Measurements from ENCODE around the gene ELP2.

The ELP2 gene

DNA sequence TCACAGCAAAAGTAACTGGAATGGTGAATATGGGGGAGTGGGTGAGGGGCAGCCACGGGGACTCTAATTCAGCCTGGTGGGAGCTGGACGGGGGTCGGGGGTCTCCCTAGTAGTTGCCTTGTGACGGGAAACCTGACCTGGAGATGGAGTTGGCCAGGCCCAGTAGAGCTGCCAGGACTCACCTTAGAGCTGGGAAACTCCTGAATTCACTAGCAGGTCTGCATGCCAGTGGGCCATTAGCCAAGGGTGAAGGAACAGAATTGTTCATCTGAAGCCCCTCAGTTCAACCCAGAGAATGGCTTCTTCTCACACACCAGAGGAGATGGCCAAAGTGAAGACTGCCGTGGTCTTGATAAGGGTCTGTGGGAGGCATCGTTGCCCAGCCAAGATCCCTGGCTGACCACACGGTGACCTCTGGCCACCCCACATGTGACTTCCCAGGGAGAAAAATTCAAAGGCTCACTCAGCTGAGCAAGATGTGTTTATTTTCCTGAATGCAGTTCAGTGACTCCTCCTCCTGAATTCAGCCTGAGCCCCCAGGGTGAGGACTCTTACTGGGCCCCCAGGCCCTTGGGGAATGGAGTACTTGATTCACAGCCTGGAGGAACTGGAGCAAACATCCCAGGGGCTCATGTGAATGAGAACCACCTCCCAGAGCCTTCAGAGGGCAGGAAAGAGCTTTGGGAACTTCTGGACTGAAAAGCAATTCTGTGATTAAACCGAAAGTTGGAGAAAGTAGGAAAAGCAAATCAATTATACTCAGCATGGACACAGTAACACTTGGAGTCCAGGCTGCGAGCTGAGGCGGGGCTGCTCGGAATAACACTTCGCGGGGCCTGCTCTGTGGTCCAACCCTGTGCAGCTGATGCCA, 82.8 kb downstream of the ELP2 start:
- TF ChIP-seq ZNF8 (CRISPR knock-in tag; IDR thresholded peaks at IDR 0.05): no peak
- no peak for TF ChIP-seq ARNTL (CRISPR knock-in tag; IDR thresholded peaks at IDR 0.05; ENCODE audit: borderline replicate concordance, low read depth)
- no peak for TF ChIP-seq ZNF565 (CRISPR knock-in tag; conservative IDR thresholded peaks at IDR 0.05; ENCODE audit: low read depth)
- TF ChIP-seq SNAI2 (CRISPR knock-in tag; IDR thresholded peaks at IDR 0.05): no peak
- no peak for TF ChIP-seq ZNF70 (CRISPR knock-in tag; IDR thresholded peaks at IDR 0.05)
- TF ChIP-seq CSDC2 (CRISPR knock-in tag; IDR thresholded peaks at IDR 0.05): no peak
- TF ChIP-seq, protein P1, sequence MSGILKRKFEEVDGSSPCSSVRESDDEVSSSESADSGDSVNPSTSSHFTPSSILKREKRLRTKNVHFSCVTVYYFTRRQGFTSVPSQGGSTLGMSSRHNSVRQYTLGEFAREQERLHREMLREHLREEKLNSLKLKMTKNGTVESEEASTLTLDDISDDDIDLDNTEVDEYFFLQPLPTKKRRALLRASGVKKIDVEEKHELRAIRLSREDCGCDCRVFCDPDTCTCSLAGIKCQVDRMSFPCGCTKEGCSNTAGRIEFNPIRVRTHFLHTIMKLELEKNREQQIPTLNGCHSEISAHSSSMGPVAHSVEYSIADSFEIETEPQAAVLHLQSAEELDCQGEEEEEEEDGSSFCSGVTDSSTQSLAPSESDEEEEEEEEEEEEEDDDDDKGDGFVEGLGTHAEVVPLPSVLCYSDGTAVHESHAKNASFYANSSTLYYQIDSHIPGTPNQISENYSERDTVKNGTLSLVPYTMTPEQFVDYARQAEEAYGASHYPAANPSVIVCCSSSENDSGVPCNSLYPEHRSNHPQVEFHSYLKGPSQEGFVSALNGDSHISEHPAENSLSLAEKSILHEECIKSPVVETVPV (CRISPR knock-in tag; IDR thresholded peaks at IDR 0.05): no peak
- TF ChIP-seq, protein P2, sequence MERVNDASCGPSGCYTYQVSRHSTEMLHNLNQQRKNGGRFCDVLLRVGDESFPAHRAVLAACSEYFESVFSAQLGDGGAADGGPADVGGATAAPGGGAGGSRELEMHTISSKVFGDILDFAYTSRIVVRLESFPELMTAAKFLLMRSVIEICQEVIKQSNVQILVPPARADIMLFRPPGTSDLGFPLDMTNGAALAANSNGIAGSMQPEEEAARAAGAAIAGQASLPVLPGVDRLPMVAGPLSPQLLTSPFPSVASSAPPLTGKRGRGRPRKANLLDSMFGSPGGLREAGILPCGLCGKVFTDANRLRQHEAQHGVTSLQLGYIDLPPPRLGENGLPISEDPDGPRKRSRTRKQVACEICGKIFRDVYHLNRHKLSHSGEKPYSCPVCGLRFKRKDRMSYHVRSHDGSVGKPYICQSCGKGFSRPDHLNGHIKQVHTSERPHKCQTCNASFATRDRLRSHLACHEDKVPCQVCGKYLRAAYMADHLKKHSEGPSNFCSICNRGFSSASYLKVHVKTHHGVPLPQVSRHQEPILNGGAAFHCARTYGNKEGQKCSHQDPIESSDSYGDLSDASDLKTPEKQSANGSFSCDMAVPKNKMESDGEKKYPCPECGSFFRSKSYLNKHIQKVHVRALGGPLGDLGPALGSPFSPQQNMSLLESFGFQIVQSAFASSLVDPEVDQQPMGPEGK (CRISPR knock-in tag; IDR thresholded peaks at IDR 0.05; ENCODE audit: borderline replicate concordance): no peak
- TF ChIP-seq RARB (CRISPR knock-in tag; IDR thresholded peaks at IDR 0.05): no peak
- no peak for TF ChIP-seq BACH2 (CRISPR knock-in tag; IDR thresholded peaks at IDR 0.05; ENCODE audit: borderline replicate concordance)
- TF ChIP-seq, protein P3, sequence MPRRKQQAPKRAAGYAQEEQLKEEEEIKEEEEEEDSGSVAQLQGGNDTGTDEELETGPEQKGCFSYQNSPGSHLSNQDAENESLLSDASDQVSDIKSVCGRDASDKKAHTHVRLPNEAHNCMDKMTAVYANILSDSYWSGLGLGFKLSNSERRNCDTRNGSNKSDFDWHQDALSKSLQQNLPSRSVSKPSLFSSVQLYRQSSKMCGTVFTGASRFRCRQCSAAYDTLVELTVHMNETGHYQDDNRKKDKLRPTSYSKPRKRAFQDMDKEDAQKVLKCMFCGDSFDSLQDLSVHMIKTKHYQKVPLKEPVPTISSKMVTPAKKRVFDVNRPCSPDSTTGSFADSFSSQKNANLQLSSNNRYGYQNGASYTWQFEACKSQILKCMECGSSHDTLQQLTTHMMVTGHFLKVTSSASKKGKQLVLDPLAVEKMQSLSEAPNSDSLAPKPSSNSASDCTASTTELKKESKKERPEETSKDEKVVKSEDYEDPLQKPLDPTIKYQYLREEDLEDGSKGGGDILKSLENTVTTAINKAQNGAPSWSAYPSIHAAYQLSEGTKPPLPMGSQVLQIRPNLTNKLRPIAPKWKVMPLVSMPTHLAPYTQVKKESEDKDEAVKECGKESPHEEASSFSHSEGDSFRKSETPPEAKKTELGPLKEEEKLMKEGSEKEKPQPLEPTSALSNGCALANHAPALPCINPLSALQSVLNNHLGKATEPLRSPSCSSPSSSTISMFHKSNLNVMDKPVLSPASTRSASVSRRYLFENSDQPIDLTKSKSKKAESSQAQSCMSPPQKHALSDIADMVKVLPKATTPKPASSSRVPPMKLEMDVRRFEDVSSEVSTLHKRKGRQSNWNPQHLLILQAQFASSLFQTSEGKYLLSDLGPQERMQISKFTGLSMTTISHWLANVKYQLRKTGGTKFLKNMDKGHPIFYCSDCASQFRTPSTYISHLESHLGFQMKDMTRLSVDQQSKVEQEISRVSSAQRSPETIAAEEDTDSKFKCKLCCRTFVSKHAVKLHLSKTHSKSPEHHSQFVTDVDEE (CRISPR knock-in tag; IDR thresholded peaks at IDR 0.05): no peak
- no peak for TF ChIP-seq ESRRG (CRISPR knock-in tag; IDR thresholded peaks at IDR 0.05)
- TF ChIP-seq ZFP30 (CRISPR knock-in tag; IDR thresholded peaks at IDR 0.05): no peak
- no peak for TF ChIP-seq TOX (CRISPR knock-in tag; IDR thresholded peaks at IDR 0.05; ENCODE audit: borderline replicate concordance)
- no peak for TF ChIP-seq ZFP3 (CRISPR knock-in tag; IDR thresholded peaks at IDR 0.05)
- TF ChIP-seq OSR1 (CRISPR knock-in tag; IDR thresholded peaks at IDR 0.05): no peak
- TF ChIP-seq, protein P4, sequence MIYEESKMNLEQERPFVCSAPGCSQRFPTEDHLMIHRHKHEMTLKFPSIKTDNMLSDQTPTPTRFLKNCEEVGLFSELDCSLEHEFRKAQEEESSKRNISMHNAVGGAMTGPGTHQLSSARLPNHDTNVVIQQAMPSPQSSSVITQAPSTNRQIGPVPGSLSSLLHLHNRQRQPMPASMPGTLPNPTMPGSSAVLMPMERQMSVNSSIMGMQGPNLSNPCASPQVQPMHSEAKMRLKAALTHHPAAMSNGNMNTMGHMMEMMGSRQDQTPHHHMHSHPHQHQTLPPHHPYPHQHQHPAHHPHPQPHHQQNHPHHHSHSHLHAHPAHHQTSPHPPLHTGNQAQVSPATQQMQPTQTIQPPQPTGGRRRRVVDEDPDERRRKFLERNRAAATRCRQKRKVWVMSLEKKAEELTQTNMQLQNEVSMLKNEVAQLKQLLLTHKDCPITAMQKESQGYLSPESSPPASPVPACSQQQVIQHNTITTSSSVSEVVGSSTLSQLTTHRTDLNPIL (CRISPR knock-in tag; IDR thresholded peaks at IDR 0.05; ENCODE audit: low read depth): no peak
- TF ChIP-seq GLIS3 (CRISPR knock-in tag; IDR thresholded peaks at IDR 0.05): no peak
- TF ChIP-seq TCF4 (CRISPR knock-in tag; IDR thresholded peaks at IDR 0.05; ENCODE audit: borderline replicate concordance): no peak
- no peak for TF ChIP-seq PPARA (CRISPR knock-in tag; IDR thresholded peaks at IDR 0.05; ENCODE audit: borderline replicate concordance)
- ATAC-seq: no peak

DNA sequence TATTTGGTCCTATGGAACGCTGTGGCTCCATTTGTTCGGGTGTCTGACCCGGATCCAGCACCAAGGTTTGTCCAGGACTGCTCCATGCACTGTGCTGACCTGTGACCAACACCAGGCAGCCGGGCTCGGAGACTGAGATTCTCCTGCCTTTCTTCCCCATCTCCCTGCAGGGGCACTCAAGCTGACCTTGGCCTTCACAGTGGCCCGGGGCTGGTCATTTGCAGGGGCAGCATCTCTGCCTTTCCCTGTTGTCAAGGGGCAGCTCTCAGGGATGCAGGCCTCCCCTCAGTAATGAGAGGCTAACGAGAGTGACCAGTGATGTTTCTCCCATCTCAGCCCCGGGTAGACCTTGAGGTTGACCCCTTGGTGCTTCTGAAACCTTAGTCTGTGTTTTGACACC, 85.1 kb downstream of the ELP2 start:
- ATAC-seq: no peak
- TF ChIP-seq TOX (CRISPR knock-in tag; IDR thresholded peaks at IDR 0.05; ENCODE audit: borderline replicate concordance) (no peak), BACH2 (CRISPR knock-in tag; IDR thresholded peaks at IDR 0.05; ENCODE audit: borderline replicate concordance) (no peak)
- TF ChIP-seq, protein P4 (CRISPR knock-in tag; IDR thresholded peaks at IDR 0.05; ENCODE audit: low read depth): no peak
- TF ChIP-seq, protein P1 (CRISPR knock-in tag; IDR thresholded peaks at IDR 0.05): no peak
